Large intestine (tissue), 3 donors: Measurements from ENCODE around the gene CCL11. TPM values are rescaled to one million over a fixed set of nuclear protein-coding genes. Genes with fewer than 3 reads are reported as not detected.

Source experiments
- DNase-seq, 2 donors: peaks; one replicate each; pipeline versions ENCODE4 v3.0.0 to v3.0.0-alpha.2; 2013
- H3K27ac ChIP-seq: one replicate; pipeline ENCODE4 v1.5.1; 2013; ENCODE audit warnings: low read length
- H3K27me3 ChIP-seq: 2 replicates; pipeline ENCODE4 v1.6.1; 2013; ENCODE audit warnings: low read length; ENCODE audit not compliant: control insufficient read depth, insufficient read depth
- H3K36me3 ChIP-seq: 2 replicates; pipeline ENCODE4 v1.6.1; 2013; ENCODE audit warnings: low read length; ENCODE audit not compliant: control insufficient read depth, insufficient read depth
- H3K4me1 ChIP-seq: one replicate; pipeline ENCODE4 v1.6.1; 2013; ENCODE audit warnings: low read length; ENCODE audit not compliant: control insufficient read depth, insufficient read depth
- H3K4me3 ChIP-seq: one replicate; pipeline ENCODE4 v1.5.1; 2013; ENCODE audit warnings: low read length
- H3K9me3 ChIP-seq: one replicate; pipeline ENCODE4 v1.6.1; 2013; ENCODE audit warnings: mild to moderate bottlenecking, low read depth, low read length, moderate library complexity; ENCODE audit not compliant: control insufficient read depth
- WGBS: methylation state at CpG from one replicate; pipeline ENCODE4 v1.1.5; 2013; ENCODE audit warnings: low lambda C conversion rate; ENCODE audit not compliant: insufficient coverage; 5-methylcytosine and 5-hydroxymethylcytosine counted together
- polyA plus RNA-seq: library from polyadenylated mRNA; unstranded; fragments of 120-200 nt; gene quantifications from one replicate; pipeline ENCODE4 v1.2.1, GENCODE V29; 2013

Gene CCL11
- polyA plus RNA-seq, 1 donor, result 0.64 TPM

GRCh38 chr17:34248511-34249024, 37.0 kb upstream of the CCL11 start:
- WGBS, result no CpG with 5 or more reads among the region's 6 CpGs
- no peaks in the 10 kb centered on the region for H3K9me3 ChIP-seq
- no peaks in the 10 kb centered on the region for H3K36me3 ChIP-seq
- peaks cover 49% of the 10 kb centered on the region for H3K4me1 ChIP-seq
- H3K27me3 ChIP-seq, result no peaks in the 10 kb centered on the region
- peak in 1 of 2 donors; percentile 63 for DNase-seq
- no peak overlapping the region for H3K4me3 ChIP-seq
- peak overlapping the region; percentile 16 for H3K27ac ChIP-seq

GRCh38 chr17:34249061-34249460, 36.5 kb upstream of the CCL11 start:
- DNase-seq, result peak; percentile 60 to 86
- peak overlapping the region; percentile 48 for H3K27ac ChIP-seq
- no peaks in the 10 kb centered on the region for H3K27me3 ChIP-seq
- no CpG with 5 or more reads among the region's 1 CpG for WGBS
- H3K4me3 ChIP-seq, result no peak overlapping the region
- peaks cover 54% of the 10 kb centered on the region for H3K4me1 ChIP-seq
- H3K36me3 ChIP-seq, result no peaks in the 10 kb centered on the region
- H3K9me3 ChIP-seq, result no peaks in the 10 kb centered on the region

GRCh38 chr17:34249478-34249877, 36.1 kb upstream of the CCL11 start:
- Histone ChIP-seq H3K36me3 (no peaks in the 10 kb centered on the region), H3K27me3 (no peaks in the 10 kb centered on the region), H3K9me3 (no peaks in the 10 kb centered on the region), H3K4me1 (peaks cover 58% of the 10 kb centered on the region), H3K4me3 (no peak overlapping the region), H3K27ac (peak overlapping the region; percentile 48)
- no CpG with 5 or more reads among the region's 1 CpG for WGBS
- peak in 1 of 2 donors; percentile 55 for DNase-seq

DNA sequence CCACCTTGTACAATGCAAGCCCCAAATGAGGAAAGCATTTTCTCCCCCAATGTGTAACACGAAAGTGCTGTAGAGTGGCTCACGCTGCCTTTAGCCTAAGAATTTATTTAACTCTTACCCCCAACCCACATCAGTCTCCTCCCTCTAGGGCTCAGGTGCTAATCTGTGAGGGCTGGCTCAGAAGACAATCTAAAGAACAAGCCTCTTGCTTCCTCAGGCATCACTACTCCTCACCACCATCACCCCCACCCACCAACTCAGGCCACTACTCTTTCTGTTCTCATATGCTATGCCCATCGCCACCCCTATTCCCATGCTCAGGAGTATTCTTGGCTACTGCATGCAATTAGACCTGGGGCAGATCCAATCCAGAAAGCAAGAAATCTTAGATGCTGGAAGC, 34.4 kb upstream of the CCL11 start:
- whole genome bisulfite sequencing, result no CpG with 5 or more reads among the region's 3 CpGs
- H3K4me1 ChIP-seq, result peaks cover 66% of the 10 kb centered on the region
- no peaks in the 10 kb centered on the region for H3K9me3 ChIP-seq
- no peak overlapping the region for H3K27ac ChIP-seq
- H3K4me3 ChIP-seq, result no peak overlapping the region
- H3K36me3 ChIP-seq, result no peaks in the 10 kb centered on the region
- DNase-seq, result no peak
- no peaks in the 10 kb centered on the region for H3K27me3 ChIP-seq

DNA sequence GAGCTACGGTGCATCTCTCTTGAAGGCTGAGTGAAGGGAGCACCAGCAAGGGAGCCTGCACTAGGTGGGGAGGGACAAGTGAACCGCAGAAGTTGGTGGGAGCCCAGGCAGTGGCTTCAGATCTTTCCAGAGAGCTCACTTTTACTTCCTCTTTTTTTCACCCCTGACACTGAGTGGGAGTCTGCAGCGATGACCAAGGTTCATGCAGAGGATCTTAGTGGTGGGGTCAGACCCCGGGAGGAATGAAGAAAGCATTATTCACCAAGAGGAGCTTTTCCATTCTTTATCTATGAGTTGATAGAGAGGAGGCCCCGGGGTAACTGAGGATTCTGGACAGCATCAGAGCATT, 33.5 kb upstream of the CCL11 start:
- H3K9me3 ChIP-seq, result no peaks in the 10 kb centered on the region
- WGBS, result no CpG with 5 or more reads among the region's 5 CpGs
- H3K27me3 ChIP-seq, result no peaks in the 10 kb centered on the region
- H3K4me3 ChIP-seq, result no peak overlapping the region
- H3K36me3 ChIP-seq, result no peaks in the 10 kb centered on the region
- no peak for DNase-seq
- H3K27ac ChIP-seq, result peak overlapping the region; percentile 8
- H3K4me1 ChIP-seq, result peaks cover 64% of the 10 kb centered on the region

DNA sequence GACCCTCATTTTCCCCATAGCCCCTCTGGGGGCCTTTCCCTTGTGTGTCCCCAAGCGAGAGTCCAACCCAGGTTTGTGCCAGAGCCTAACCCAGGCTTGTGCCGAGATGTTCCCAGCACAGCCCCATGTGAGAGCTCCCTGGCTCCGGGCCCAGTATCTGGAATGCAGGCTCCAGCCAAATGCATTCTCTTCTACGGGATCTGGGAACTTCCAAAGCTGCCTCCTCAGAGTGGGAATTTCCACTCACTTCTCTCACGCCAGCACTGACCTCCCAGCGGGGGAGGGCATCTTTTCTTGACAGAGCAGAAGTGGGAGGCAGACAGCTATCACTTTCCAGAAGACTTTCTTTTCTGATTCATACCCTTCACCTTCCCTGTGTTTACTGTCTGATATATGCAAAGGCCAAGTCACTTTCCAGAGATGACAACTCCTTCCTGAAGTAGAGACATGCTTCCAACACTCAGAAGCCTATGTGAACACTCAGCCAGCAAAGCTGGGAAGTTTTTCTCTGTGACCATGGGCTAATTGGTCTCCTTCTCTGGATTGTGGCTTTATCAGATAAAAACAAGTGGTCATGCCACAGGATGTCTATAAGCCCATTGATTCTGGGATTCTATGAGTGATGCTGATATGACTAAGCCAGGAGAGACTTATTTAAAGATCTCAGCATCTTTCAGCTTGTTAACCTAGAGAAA, 33.0 kb upstream of the CCL11 start:
- Histone ChIP-seq H3K27me3 (no peaks in the 10 kb centered on the region), H3K27ac (peak overlapping the region; percentile 22), H3K36me3 (no peaks in the 10 kb centered on the region), H3K4me3 (no peak overlapping the region), H3K9me3 (no peaks in the 10 kb centered on the region), H3K4me1 (peaks cover 61% of the 10 kb centered on the region)
- DNase-seq, result peak; percentile 70 to 74
- WGBS, result no CpG with 5 or more reads among the region's 6 CpGs

DNA sequence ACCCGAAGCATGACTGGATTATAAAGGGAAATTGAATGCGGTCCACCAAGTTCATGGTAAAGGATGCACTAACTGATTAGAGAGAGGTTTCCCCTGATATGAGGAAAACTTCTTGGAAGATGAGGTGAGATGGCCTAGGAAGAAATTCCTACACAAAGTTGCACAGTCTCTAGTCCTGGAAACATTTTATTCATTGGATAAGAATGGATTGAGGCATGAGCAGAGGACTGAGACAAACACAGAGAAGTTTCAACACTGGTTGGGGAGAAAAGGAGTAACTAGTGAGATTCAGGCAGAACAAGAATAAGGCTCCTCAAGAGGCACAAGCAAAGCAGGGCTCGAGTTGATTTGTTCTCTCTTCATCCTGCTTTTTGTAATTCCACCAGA, 32.4 kb upstream of the CCL11 start:
- H3K36me3 ChIP-seq, result no peaks in the 10 kb centered on the region
- peaks cover 56% of the 10 kb centered on the region for H3K4me1 ChIP-seq
- no peaks in the 10 kb centered on the region for H3K9me3 ChIP-seq
- H3K27ac ChIP-seq, result peak overlapping the region; percentile 22
- no peak for DNase-seq
- 100% methylated on average over 2 of the region's 3 CpGs for WGBS
- H3K4me3 ChIP-seq, result no peak overlapping the region
- no peaks in the 10 kb centered on the region for H3K27me3 ChIP-seq

DNA sequence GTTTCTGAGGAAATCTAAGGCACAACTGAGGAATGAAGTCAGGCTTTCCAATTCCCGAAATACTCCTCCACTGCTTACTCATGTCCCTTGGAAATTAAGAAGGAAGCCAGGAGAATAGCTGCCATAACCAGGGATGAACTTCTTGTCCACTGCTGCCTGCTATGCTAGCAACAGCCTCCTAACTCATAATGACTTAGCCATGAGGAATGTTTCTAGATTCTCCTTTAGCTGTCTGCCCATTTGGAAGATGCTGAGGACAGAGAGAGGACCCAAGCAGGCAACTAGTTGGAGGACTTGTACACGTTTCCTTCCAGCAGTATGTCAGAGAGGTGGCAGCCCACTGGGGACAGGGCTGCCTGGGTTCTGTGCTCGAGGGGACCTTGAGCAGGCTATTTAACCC, 31.4 kb upstream of the CCL11 start:
- Histone ChIP-seq H3K4me3 (no peak overlapping the region), H3K27ac (peak overlapping the region; percentile 59), H3K4me1 (peaks cover 46% of the 10 kb centered on the region), H3K36me3 (no peaks in the 10 kb centered on the region), H3K9me3 (no peaks in the 10 kb centered on the region), H3K27me3 (no peaks in the 10 kb centered on the region)
- WGBS, result no CpG with 5 or more reads among the region's 3 CpGs
- DNase-seq, result no peak

- H3K36me3 ChIP-seq, result no peaks in the 10 kb centered on the region
- no peaks in the 10 kb centered on the region for H3K9me3 ChIP-seq
- peak within 1 kb of the TSS; percentile 26 for H3K4me3 ChIP-seq
- WGBS, result 0% methylated on average over 2 of the region's 11 CpGs
- peaks cover 39% of the 10 kb centered on the region for H3K4me1 ChIP-seq
- peak within 1 kb of the TSS; percentile 59 for H3K27ac ChIP-seq
- no peaks in the 10 kb centered on the region for H3K27me3 ChIP-seq
- peak; percentile 67 to 81 for DNase-seq
Measured at GRCh38 chr17:34254651-34255380, 30.7 kb upstream of the CCL11 start, which contains the start of gene CCL2. CCL2 (plus strand) TSS chr17:34255285; CDS start chr17:34255350, 65 bp downstream.

DNA sequence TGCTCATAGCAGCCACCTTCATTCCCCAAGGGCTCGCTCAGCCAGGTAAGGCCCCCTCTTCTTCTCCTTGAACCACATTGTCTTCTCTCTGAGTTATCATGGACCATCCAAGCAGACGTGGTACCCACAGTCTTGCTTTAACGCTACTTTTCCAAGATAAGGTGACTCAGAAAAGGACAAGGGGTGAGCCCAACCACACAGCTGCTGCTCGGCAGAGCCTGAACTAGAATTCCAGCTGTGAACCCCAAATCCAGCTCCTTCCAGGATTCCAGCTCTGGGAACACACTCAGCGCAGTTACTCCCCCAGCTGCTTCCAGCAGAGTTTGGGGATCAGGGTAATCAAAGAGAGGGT, 30.2 kb upstream of the CCL11 start:
- Histone ChIP-seq H3K4me3 (peak overlapping the region; percentile 26), H3K36me3 (no peaks in the 10 kb centered on the region), H3K4me1 (peaks cover 36% of the 10 kb centered on the region), H3K27ac (peak overlapping the region; percentile 59), H3K9me3 (no peaks in the 10 kb centered on the region), H3K27me3 (no peaks in the 10 kb centered on the region)
- no CpG with 5 or more reads among the region's 5 CpGs for WGBS
- DNase-seq, result no peak
